Measurements from ENCODE around the gene CSN3. TPM values are rescaled to one million over a fixed set of nuclear protein-coding genes. Genes with fewer than 3 reads are reported as not detected.

CSN3 gene
- total RNA-seq, 1 donor from 2014 or later: not detected

DNA sequence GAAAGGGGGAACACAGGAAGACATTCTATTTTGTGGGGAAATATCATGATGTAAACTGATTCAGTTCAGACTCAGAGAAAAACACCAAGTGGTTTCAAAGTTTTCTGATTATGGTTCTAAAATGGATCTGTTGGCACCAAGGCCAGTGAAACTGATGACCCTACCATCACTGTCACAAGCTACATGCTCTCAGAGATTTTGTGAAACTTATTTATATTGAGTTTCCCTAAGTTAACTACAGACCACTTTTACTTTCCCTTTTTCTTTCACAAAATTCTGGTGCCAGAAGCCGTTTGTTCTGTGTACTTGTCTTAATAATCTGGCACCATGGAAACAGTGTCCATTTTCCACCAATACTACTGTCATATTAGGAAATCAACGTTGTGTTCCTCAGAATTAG is 48.9 kb downstream of the CSN3 start:
- no peak for DNase-seq (ENCODE audit: low read depth in 2 of 2)

GRCh38 chr4:70297576-70297975 is 55.2 kb downstream of the CSN3 start:
- no peak for DNase-seq (ENCODE audit: low read depth in 2 of 2)

DNA sequence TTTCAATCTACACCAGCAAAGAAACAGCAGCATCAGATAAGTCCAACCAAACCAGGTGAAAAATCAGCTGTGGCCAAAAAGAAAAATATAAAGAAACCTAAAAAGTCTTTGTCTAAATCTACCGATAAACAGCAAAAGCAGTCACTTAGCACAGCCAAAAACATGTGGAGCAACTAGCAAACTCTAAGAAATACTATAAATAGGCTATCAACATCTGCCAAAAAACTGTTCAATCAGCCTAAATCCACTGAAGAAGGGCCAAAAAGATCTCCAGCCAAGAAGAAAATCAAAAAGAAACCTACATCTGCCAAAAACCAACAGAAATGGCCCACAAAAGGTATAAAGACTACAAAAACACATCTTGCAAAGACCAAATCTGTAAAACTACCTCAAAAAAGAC is 55.7 kb downstream of the CSN3 start:
- DNase-seq (ENCODE audit: low read depth in 2 of 2): no peak

DNA sequence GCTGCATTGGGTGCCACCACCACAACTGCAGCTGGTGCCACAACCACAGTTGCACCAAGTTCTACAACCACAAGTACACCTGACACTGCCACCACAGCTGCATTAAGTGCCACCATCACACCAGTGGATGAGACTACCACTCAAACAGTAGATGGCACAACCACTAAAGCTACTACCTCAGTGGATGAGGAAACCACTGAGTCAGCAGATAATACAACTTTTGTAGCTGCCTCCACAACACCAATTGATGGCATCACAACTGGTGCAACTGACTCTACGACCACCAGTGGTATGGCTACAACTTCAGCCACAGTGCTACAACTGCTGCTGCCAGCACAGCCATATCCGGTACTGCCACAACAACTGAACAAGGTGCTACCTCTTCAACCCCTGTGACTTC is 57.2 kb downstream of the CSN3 start:
- DNase-seq (ENCODE audit: low read depth in 2 of 2): no peak

DNA sequence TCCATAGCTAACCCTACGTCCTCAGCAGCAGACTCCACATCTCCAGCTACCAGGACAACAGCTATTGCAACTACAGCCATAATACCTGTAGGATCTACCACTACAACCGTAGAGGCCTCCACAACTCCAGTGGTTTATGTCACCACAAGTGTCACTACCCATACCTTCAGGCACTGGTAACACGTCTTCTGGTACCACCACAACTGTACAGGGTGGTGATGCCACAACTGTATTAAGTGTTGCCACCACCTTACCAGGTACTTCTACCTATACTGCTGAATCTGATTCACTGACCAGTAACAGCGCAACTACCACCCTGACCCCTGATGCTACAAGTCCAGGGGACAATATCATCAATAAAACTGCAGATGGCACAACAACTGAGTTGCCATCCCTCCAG is 57.8 kb downstream of the CSN3 start:
- no peak for DNase-seq (ENCODE audit: low read depth in 2 of 2)

Other genes starting within 250 kb of the CSN3 start
- gene STATH, start 246.6 kb upstream of the CSN3 start, total RNA-seq: not detected in 2 replicates
- gene HTN3, start 214.1 kb upstream of the CSN3 start, total RNA-seq: not detected in 2 replicates
- gene HTN1, start 192.2 kb upstream of the CSN3 start, total RNA-seq: 0.44 TPM in 1 of 2 replicates, not detected in the other
- not detected in 2 replicates for gene PRR27, start 88.4 kb upstream of the CSN3 start, total RNA-seq
- gene ODAM, start 46.9 kb upstream of the CSN3 start, total RNA-seq: not detected in 2 replicates
- gene FDCSP, start 16.5 kb upstream of the CSN3 start, total RNA-seq: not detected in 2 replicates
- not detected in 2 replicates for gene CABS1, start 92.4 kb downstream of the CSN3 start, total RNA-seq
- not detected in 2 replicates for gene SMR3A, start 118.2 kb downstream of the CSN3 start, total RNA-seq
- gene SMR3B, start 140.5 kb downstream of the CSN3 start, total RNA-seq: not detected in 2 replicates
- not detected in 2 replicates for gene OPRPN, start 155.3 kb downstream of the CSN3 start, total RNA-seq
- gene MUC7, start 229.6 kb downstream of the CSN3 start, total RNA-seq: not detected in 2 replicates